ENCODE data around the gene ARL5C.

DNA sequence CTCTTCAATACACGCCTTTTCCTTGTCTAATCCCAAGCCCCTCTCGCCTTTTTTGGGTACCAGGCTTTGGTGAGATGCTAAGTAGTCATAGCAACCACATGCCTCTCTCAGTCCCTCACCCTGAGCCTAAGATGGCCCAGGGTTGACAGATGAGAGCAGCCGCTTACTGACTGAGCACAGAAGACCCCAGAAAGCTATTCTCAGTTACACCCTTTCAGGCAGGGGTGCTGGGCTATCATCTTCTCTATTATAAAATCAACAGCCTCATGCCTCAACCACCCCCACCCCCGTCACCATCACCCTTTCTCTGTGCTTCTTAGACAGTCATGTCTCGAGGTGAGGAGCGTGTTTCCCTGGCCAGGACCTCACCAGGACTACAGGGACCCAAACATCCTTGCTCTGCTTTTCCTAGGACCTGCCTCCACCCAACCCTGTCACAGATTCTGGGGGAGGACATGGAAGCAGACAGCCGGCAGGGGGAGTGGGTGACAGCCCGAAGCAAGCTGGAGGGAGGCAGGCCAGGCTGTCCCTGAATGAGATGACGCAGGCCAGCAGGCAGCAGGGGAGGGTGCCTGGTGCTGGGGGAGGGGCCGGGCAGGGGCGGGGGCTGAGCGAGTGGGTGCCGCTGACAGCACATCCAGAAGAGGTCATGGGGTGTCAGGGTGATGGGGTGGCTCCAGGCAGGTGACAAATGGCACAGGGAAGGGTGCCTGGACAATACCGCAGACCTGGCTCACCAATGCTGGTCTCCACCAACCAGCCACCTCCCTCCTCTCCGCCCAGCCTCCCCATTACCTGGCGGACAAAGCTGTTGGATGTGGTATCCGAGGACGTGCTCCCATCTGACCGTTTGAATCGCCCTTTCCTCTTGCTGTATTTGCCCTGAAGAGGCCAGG, 28.4 kb upstream of the ARL5C start:
- TF ChIP-seq, protein P1, sequence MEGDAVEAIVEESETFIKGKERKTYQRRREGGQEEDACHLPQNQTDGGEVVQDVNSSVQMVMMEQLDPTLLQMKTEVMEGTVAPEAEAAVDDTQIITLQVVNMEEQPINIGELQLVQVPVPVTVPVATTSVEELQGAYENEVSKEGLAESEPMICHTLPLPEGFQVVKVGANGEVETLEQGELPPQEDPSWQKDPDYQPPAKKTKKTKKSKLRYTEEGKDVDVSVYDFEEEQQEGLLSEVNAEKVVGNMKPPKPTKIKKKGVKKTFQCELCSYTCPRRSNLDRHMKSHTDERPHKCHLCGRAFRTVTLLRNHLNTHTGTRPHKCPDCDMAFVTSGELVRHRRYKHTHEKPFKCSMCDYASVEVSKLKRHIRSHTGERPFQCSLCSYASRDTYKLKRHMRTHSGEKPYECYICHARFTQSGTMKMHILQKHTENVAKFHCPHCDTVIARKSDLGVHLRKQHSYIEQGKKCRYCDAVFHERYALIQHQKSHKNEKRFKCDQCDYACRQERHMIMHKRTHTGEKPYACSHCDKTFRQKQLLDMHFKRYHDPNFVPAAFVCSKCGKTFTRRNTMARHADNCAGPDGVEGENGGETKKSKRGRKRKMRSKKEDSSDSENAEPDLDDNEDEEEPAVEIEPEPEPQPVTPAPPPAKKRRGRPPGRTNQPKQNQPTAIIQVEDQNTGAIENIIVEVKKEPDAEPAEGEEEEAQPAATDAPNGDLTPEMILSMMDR (IDR thresholded peaks at IDR 0.05): no peak
- no peak for TF ChIP-seq POLR2A (IDR thresholded peaks at IDR 0.05)

All from esophagus squamous epithelium (tissue), 4 donors.